Progenitor cell of endocrine pancreas (in vitro differentiated cells): ENCODE measurements around the gene TRPM3. TPM values are rescaled to one million over a fixed set of nuclear protein-coding genes. Genes with fewer than 3 reads are reported as not detected.

Experiments
- DNase-seq: peaks from one replicate; pipeline ENCODE4 v3.0.0; 2021; ENCODE audit warnings: low spot score; ENCODE audit not compliant: unreplicated experiment
- H3K27ac Mint-ChIP-seq: 2 replicates; pipeline ENCODE4 v1.8.0; 2021; ENCODE audit warnings: mild to moderate bottlenecking, moderate library complexity, mixed read lengths
- H3K27me3 Mint-ChIP-seq: 2 replicates; pipeline ENCODE4 v1.8.0; 2021; ENCODE audit warnings: mixed read lengths
- H3K36me3 Mint-ChIP-seq: 2 replicates; pipeline ENCODE4 v1.8.0; 2022; ENCODE audit warnings: mixed read lengths; ENCODE audit not compliant: insufficient read depth
- H3K4me1 Mint-ChIP-seq: 2 replicates; pipeline ENCODE4 v1.8.0; 2021; ENCODE audit warnings: low read depth, mixed read lengths
- H3K4me3 Mint-ChIP-seq: 2 replicates; pipeline ENCODE4 v1.8.0; 2021; ENCODE audit warnings: low read depth, mild to moderate bottlenecking, moderate library complexity, mixed read lengths
- H3K9me3 Mint-ChIP-seq: 2 replicates; pipeline ENCODE4 v1.8.0; 2021; ENCODE audit warnings: low read depth, mixed read lengths
- CTCF ChIP-seq: fragments of 200-600 bp; sonication (generic); IDR thresholded peaks from one replicate; pipeline ENCODE4 v1.5.0; 2021; ENCODE audit warnings: antibody characterized with exemption, mild to moderate bottlenecking; ENCODE audit not compliant: unreplicated experiment
- total RNA-seq: library from RNA; stranded (reverse); gene quantifications from 2 replicates; pipeline ENCODE4 v1.2.1, GENCODE V29; 2021

Gene TRPM3
- total RNA-seq, 1 donor from 2014 or later: 1.6 TPM

- H3K4me1 Mint-ChIP-seq: no peaks in the 10 kb centered on the region
- no peaks in the 10 kb centered on the region for H3K36me3 Mint-ChIP-seq
- H3K4me3 Mint-ChIP-seq: no peak overlapping the region
- no peaks in the 10 kb centered on the region for H3K27me3 Mint-ChIP-seq
- TF ChIP-seq CTCF: no peak
- DNase-seq: no peak
- no peaks in the 10 kb centered on the region for H3K9me3 Mint-ChIP-seq
- H3K27ac Mint-ChIP-seq: no peak overlapping the region
These were observed 506.5 kb downstream of the TRPM3 start for GRCh38 chr9:70614786-70615463.

- Mint-ChIP-seq H3K4me3 (no peak overlapping the region), H3K27me3 (no peaks in the 10 kb centered on the region), H3K36me3 (no peaks in the 10 kb centered on the region), H3K27ac (no peak overlapping the region), H3K9me3 (no peaks in the 10 kb centered on the region), H3K4me1 (no peaks in the 10 kb centered on the region)
- DNase-seq: no peak
- no peak for TF ChIP-seq CTCF
These were observed 508.2 kb downstream of the TRPM3 start for GRCh38 chr9:70613024-70613768.

DNA sequence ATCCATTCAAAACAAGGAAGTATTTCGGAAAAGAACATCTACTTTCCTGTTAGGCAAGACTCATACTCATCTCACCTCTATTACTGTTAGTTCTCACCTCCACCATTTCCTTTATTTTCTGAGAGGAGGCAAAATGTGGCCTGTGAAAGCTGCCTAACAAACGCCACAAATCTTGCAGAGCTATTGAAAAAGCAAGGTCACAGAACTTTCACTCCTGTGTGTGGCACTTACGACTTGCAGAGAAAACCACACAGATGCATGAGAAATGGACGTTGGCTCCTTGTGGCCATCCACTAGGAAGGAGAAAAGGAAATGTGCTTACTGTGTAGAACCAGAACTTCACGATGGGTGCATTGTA lies 511.2 kb downstream of the TRPM3 start:
- TF ChIP-seq CTCF: no peak
- H3K4me3 Mint-ChIP-seq: no peak overlapping the region
- no peak overlapping the region for H3K27ac Mint-ChIP-seq
- H3K9me3 Mint-ChIP-seq: no peaks in the 10 kb centered on the region
- H3K36me3 Mint-ChIP-seq: no peaks in the 10 kb centered on the region
- no peaks in the 10 kb centered on the region for H3K4me1 Mint-ChIP-seq
- no peaks in the 10 kb centered on the region for H3K27me3 Mint-ChIP-seq
- DNase-seq: no peak

DNA sequence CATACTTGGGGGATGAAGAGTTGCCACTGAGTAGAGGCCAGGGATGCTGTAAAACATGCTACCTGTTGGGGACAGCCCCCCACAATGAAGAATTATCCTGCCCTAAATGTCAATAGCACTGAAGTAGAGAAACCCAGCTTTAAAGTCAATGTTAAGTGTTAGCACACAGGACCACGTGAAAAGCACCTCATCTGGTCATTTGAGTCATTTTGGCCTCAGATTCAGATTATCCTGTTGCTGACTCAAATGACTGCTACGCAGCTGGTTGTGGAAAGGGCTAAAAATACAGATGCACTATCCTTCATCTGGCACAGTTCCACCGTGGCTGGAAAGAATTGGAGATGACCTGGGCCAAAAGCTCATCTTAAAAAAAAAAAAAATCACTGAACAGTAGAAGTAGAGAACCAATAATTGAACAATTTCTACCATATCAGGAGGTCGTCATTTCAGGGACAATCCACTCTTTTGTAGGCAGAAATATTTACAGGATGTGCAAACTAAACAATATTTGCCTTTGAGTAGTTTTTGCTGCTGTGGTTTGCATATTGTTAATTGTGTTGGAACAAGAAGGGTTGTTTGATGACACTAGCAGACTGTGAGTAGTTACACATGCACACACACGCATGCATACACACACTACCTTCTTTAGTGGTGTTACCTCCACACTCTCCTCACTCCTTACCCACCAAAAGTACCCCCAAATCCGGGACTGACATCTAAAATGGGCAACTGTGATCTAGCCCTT lies 511.7 kb downstream of the TRPM3 start:
- Mint-ChIP-seq H3K4me3 (no peak overlapping the region), H3K36me3 (no peaks in the 10 kb centered on the region), H3K27ac (no peak overlapping the region), H3K27me3 (no peaks in the 10 kb centered on the region), H3K9me3 (no peaks in the 10 kb centered on the region), H3K4me1 (no peaks in the 10 kb centered on the region)
- no peak for DNase-seq
- no peak for TF ChIP-seq CTCF

GRCh38 chr9:70609011-70609410 lies 512.4 kb downstream of the TRPM3 start:
- Mint-ChIP-seq H3K27ac (no peak overlapping the region), H3K4me3 (no peak overlapping the region), H3K36me3 (no peaks in the 10 kb centered on the region), H3K27me3 (no peaks in the 10 kb centered on the region), H3K4me1 (no peaks in the 10 kb centered on the region), H3K9me3 (no peaks in the 10 kb centered on the region)
- DNase-seq: no peak
- TF ChIP-seq CTCF: no peak
